Putamen (tissue), 1 donor: Measurements from ENCODE around the gene GTF3C2.

Source experiments
- DNase-seq: peaks from one replicate; pipeline ENCODE4 v3.0.0-alpha.2; 2016; ENCODE audit warnings: low spot score

Gene GTF3C2

DNA sequence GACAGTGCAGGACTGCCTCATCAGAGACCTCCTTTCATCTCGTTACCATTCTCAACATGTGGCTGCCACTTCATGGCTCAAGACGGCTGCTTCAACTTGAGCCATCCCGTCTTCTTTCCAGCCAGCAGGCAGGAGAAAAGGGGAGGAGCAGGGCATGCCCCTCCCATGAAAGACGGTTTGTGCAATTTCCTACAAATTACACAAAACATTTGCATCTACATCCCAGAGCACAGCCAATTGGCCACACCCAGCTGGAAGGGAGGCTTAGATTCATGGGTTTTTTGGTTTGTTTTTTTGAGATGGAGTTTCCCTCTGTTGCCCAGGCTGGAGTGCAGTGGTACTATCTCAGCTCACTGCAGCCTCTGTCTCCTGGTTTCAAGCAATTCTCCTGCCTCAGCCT, 60.1 kb downstream of the GTF3C2 start:
- no peak for DNase-seq

DNA sequence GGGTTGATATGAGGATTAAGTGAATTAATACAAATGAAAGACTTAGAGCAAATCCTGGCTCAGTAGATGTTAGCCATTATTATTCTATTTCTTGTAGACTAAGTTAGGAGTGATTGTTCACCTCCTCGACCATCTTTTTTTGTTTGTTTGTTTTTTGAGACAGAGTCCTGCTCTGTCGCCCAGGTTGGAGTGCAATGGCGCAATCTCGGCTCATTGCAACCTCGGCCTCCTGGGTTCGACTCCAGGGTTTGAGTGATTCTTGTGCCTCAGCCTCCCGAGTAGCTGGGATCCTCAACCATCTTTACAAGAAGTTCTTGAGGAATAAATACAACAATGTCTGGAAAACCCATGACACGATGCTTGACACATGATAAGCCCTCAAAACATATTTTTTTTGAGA, 61.6 kb downstream of the GTF3C2 start:
- no peak for DNase-seq

GRCh38 chr2:27291865-27292264, 64.7 kb downstream of the GTF3C2 start:
- DNase-seq: no peak

GRCh38 chr2:27290549-27290948, 66.0 kb downstream of the GTF3C2 start:
- DNase-seq: no peak

GRCh38 chr2:27288610-27289009, 68.0 kb downstream of the GTF3C2 start:
- DNase-seq: no peak

DNA sequence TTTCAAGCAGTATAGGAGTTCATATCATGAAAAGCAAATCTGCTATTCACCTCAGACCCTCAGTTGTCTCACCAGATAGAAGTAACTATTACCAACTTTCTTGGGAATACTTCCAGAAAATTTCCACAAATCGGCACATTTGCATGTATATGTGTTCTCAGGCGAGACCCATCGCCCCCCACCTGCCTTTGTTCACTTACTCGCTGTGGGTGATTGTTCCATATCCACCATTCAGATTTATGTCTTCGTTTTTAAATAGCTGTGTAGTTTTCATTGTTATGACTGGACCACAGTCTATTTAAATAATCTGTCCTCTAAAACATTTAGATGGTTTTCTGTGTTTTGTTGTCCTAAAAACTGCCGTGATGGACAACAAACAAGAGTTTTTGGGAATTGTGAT, 71.1 kb downstream of the GTF3C2 start:
- no peak for DNase-seq

DNA sequence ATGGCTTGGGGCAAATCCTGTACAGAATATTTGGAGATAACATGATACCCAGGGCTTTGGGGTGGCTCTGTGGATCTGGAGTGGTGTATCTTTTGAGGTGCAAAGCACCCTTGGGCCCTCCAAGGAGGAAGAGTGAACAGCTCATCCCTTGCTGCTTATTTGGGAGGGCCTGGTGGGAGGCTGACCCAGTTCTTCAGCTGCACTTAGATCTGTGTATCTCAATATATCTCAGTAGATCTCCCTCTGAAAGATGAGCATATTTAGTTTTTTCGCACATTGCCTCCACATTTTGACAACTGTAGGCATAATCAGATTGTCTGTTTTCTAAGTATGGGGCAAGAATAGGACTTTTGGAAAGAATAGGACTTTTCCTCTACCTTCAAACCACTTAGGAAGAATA, 71.6 kb downstream of the GTF3C2 start:
- DNase-seq: peak; percentile 45

- no peak for DNase-seq
Observed at GRCh38 chr2:27282892-27283291, 73.7 kb downstream of the GTF3C2 start.

DNA sequence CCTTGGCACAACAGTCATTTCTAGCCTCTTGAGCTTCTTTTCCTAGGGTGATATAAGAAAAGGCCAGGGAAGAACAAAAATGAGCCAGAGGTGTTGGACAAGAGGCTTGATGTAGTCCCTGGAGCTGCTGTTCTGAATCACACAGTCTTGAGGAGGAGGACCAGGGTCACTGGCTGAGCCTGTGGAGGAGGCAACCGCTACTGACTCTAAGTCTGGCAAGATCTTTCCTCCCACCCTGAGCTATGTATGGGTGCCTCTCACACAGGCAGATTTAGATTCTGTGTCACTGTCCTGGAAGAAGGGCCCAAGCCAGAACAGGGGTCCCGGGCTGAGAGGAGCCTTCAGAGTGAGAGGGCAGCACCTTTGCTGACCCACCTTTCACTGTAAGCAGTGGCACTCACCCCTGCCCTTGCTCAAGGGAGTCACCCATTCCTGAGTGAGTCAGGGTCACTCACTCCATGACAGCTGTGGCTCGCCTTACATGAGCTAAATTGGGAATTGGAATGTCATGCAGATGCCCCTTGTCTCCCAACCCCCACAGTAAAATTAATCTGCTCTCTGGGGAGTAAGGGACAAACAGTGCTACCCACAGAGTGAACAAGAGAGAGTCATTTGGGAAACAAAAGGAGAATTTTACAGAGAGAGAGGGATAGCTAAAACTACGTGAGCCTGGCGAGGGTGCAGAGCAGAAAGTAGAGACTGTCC, 74.6 kb downstream of the GTF3C2 start, which contains the start of gene TRIM54:
Gene TRIM54, plus strand, starts transcription at position 575 of the 705 bp plus-strand sequence. CDS start 303 bp downstream, outside the sequence.
- no peak for DNase-seq

- DNase-seq: no peak
Observed at GRCh38 chr2:27281442-27281841, 75.1 kb downstream of the GTF3C2 start.

DNA sequence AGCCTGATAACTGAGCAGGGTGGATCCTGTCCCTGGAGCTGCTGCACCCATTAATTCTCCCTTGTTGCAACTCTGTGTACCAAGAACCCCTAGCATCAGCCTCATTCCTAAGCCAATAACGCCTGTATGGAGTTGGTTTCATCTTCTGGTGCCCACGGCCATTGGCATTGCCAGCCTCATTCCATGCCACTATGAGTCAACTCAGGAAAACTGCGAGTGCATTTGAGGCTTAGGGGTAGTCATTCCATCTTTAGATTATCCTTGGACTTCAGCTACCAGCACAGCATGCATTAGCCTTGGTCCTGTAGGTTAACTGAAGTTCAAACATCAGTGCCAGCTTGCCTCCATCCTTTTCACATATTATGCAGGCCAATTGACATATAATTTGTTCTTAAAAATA, 75.7 kb downstream of the GTF3C2 start:
- no peak for DNase-seq

DNA sequence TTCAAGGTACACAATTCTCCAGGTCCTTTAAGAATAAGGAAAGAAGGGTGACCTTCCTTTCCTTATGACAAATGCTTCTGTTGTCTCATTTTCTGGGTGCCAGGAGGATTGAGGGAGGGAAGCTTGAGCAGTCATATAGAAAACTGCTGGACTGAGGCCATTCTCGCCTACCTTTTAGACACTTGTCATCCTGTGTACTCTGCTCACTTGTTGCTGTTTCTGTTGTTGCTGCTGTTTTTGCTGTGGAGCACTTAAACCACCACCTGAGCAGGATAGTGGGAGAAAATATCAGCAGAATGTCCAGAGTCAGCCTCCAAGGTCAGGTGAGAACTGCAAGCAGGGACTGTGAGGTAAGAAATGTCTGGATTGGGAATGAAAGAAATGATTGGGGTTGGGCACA, 78.6 kb downstream of the GTF3C2 start:
- no peak for DNase-seq
